K562 (cell line): ENCODE measurements around the gene ABCC1. TPM values are rescaled to one million over a fixed set of nuclear protein-coding genes. Genes with fewer than 3 reads are reported as not detected.

Experiments
- DMBX1 ChIP-seq: fragments of 250-450 bp; sonication (Bioruptor Pico); IDR thresholded peaks from 2 replicates; pipeline ENCODE4 v1.8.0; 2022; ENCODE audit warnings: inconsistent platforms, mild to moderate bottlenecking, moderate library complexity, borderline replicate concordance
- HNRNPH1 ChIP-seq: fragments of 200-400 bp; formaldehyde crosslinking; optimal IDR thresholded peaks from 2 replicates; pipeline ENCODE3; 2017; ENCODE audit warnings: low read depth, mild to moderate bottlenecking, low read length, moderate library complexity
- JUNB ChIP-seq: fragments of 450-650 bp; formaldehyde crosslinking; conservative IDR thresholded peaks from 2 replicates; pipeline ENCODE4 v1.4.0; 2020; ENCODE audit warnings: mild to moderate bottlenecking
- LEF1 ChIP-seq: fragments of 450-650 bp; IDR thresholded peaks from 2 replicates; pipeline ENCODE4 v1.6.1; 2016; ENCODE audit warnings: mild to moderate bottlenecking
- MAFG ChIP-seq: fragments of 450-650 bp; conservative IDR thresholded peaks from 2 replicates; pipeline ENCODE4 v1.6.1; 2016; ENCODE audit warnings: missing genetic modification characterization, missing compliant biosample characterization
- MBD2 ChIP-seq: sonication (generic); IDR thresholded peaks from 2 replicates; pipeline ENCODE4 v1.6.1; 2016; ENCODE audit warnings: low read depth, borderline replicate concordance
- MTA2 ChIP-seq: fragments of 450-650 bp; IDR thresholded peaks from 2 replicates; pipeline ENCODE4 v1.6.1; 2016; ENCODE audit warnings: low read depth
- PREB ChIP-seq: sonication (generic); formaldehyde crosslinking; IDR thresholded peaks from 2 replicates; pipeline ENCODE4 v1.8.1; 2023; ENCODE audit warnings: mild to moderate bottlenecking, missing genetic modification reagents
- SAFB2 ChIP-seq: fragments of 200-400 bp; formaldehyde crosslinking; IDR thresholded peaks from 2 replicates; pipeline ENCODE4 v1.6.1; 2018; ENCODE audit warnings: borderline replicate concordance, low read length, low read depth, moderate library complexity; ENCODE audit not compliant: severe bottlenecking
- SMAD2 ChIP-seq: fragments of 150-350 bp; IDR thresholded peaks from 2 replicates; pipeline ENCODE4 v1.6.1; 2014; ENCODE audit warnings: low read depth, mild to moderate bottlenecking, low read length
- TRIM25 ChIP-seq: fragments of 450-650 bp; IDR thresholded peaks from 2 replicates; pipeline ENCODE4 v1.7.0; 2016; ENCODE audit warnings: borderline replicate concordance
- XRCC4 ChIP-seq: IDR thresholded peaks from one replicate; pipeline ENCODE4 v1.6.1; 2011; ENCODE audit not compliant: insufficient read depth, insufficient read length; ENCODE audit errors: extremely low read depth
- ZNF165 ChIP-seq: fragments of 250-450 bp; sonication (Bioruptor Pico); IDR thresholded peaks from 2 replicates; pipeline ENCODE4 v1.4.0; 2020; ENCODE audit warnings: borderline replicate concordance
- ZNF253 ChIP-seq: fragments of 250-450 bp; sonication (Bioruptor Pico); conservative IDR thresholded peaks from 2 replicates; pipeline ENCODE4 v1.6.1; 2021; ENCODE audit warnings: mild to moderate bottlenecking
- polyA plus RNA-seq, 8 experiments: library from polyadenylated mRNA; depleted of rRNA in 4 of 8; stranded (reverse) in 5 of 8; unstranded in 3 of 8; fragments of >200 nt; fragmentation: Nextera tagmentation in 2 of 8; fragmentation: Illumina TruSeq in 1 of 8; extraction: Ambion mirVana in 2 of 8; extraction: Trizol in 1 of 8; gene quantifications; 2 replicates each; pipeline versions ENCODE4 v1.2.1 to v1.2.3, GENCODE V29; 2011 to 2014; ENCODE audit warnings: inconsistent platforms in 1 of 8, missing spikeins in 1 of 8
- total RNA-seq, 7 experiments: library from RNA; depleted of rRNA in 6 of 7; stranded (reverse); fragments of >200 nt in 6 of 7; fragmentation: Illumina TruSeq in 2 of 7; extraction: Trizol in 2 of 7; gene quantifications; 2 replicates each; pipeline versions ENCODE4 v1.2.1 to v1.2.3, GENCODE V29; 2011 to 2021; ENCODE audit warnings: low replicate concordance in 1 of 7
- TF ChIP-seq, protein P1 (sequence below): fragments of 250-450 bp; sonication (Bioruptor Pico); IDR thresholded peaks from 2 replicates; pipeline ENCODE4 v1.4.0; 2020; ENCODE audit warnings: mild to moderate bottlenecking, moderate library complexity, borderline replicate concordance
- TF ChIP-seq, protein P2 (sequence below): IDR thresholded peaks from 3 replicates; pipeline ENCODE4 v1.6.1; 2011; ENCODE audit warnings: borderline replicate concordance, mild to moderate bottlenecking, moderate library complexity; ENCODE audit not compliant: insufficient read length; ENCODE audit errors: extremely low read depth
- TF ChIP-seq, protein P3 (sequence below): sonication (generic); IDR thresholded peaks from 2 replicates; pipeline ENCODE4 v1.6.1; 2016
- TF ChIP-seq, protein P4 (sequence below): fragments of 450-650 bp; IDR thresholded peaks from one replicate; pipeline ENCODE4 v1.6.1; 2018; ENCODE audit warnings: mild to moderate bottlenecking, moderate library complexity; ENCODE audit not compliant: partially characterized antibody

Gene ABCC1
- total and polyA plus RNA-seq, 9 of the 15 experiments (the other 6 are each of a cell fraction or from before 2014, with no cell fraction given) = 3.9 to 41.6 (median 10.0) TPM

DNA sequence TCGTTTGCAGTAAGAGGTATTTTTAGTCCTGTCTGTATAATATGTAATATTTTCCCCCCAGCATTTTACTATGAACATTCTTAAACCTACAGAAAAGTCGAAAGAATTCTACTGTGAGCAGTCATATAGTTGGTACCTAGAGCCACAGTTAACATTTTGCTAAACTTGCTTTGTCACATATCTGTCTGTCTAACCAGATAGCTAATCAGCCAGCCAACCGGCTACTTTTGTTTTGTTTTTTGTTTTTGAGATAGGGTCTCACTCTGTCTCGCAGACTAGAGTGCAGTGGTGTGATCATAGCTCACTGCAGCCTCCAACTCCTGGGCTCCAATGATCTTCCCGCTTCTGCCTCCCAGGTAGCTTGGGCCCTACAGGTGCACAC lies 73.3 kb downstream of the ABCC1 start (continued):
- TF ChIP-seq, protein P1, sequence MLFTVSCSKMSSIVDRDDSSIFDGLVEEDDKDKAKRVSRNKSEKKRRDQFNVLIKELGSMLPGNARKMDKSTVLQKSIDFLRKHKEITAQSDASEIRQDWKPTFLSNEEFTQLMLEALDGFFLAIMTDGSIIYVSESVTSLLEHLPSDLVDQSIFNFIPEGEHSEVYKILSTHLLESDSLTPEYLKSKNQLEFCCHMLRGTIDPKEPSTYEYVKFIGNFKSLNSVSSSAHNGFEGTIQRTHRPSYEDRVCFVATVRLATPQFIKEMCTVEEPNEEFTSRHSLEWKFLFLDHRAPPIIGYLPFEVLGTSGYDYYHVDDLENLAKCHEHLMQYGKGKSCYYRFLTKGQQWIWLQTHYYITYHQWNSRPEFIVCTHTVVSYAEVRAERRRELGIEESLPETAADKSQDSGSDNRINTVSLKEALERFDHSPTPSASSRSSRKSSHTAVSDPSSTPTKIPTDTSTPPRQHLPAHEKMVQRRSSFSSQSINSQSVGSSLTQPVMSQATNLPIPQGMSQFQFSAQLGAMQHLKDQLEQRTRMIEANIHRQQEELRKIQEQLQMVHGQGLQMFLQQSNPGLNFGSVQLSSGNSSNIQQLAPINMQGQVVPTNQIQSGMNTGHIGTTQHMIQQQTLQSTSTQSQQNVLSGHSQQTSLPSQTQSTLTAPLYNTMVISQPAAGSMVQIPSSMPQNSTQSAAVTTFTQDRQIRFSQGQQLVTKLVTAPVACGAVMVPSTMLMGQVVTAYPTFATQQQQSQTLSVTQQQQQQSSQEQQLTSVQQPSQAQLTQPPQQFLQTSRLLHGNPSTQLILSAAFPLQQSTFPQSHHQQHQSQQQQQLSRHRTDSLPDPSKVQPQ = no peak
- TF ChIP-seq LEF1 = peak; percentile 74
- no peak for TF ChIP-seq HNRNPH1
- TF ChIP-seq SAFB2 = no peak
- TF ChIP-seq, protein P2, sequence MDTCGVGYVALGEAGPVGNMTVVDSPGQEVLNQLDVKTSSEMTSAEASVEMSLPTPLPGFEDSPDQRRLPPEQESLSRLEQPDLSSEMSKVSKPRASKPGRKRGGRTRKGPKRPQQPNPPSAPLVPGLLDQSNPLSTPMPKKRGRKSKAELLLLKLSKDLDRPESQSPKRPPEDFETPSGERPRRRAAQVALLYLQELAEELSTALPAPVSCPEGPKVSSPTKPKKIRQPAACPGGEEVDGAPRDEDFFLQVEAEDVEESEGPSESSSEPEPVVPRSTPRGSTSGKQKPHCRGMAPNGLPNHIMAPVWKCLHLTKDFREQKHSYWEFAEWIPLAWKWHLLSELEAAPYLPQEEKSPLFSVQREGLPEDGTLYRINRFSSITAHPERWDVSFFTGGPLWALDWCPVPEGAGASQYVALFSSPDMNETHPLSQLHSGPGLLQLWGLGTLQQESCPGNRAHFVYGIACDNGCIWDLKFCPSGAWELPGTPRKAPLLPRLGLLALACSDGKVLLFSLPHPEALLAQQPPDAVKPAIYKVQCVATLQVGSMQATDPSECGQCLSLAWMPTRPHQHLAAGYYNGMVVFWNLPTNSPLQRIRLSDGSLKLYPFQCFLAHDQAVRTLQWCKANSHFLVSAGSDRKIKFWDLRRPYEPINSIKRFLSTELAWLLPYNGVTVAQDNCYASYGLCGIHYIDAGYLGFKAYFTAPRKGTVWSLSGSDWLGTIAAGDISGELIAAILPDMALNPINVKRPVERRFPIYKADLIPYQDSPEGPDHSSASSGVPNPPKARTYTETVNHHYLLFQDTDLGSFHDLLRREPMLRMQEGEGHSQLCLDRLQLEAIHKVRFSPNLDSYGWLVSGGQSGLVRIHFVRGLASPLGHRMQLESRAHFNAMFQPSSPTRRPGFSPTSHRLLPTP = no peak
- TF ChIP-seq MAFG (tag) = peak; percentile 83
- 0 out of 2 replicates have a peak, but pooled peaks have one; percentile 21 for TF ChIP-seq DMBX1 (CRISPR knock-in tag)
- TF ChIP-seq XRCC4 = no peak
- TF ChIP-seq MBD2 = peak; percentile 44; the same call in 1 of the 2 replicates
- no peak for TF ChIP-seq ZNF253 (CRISPR knock-in tag)
- TF ChIP-seq SMAD2 = no peak
- peak; percentile 79 for TF ChIP-seq MTA2
- TF ChIP-seq PREB (CRISPR knock-in tag) = no peak
- TF ChIP-seq TRIM25 = no peak
- no peak for TF ChIP-seq ZNF165
- TF ChIP-seq JUNB = no peak
- TF ChIP-seq, protein P3, sequence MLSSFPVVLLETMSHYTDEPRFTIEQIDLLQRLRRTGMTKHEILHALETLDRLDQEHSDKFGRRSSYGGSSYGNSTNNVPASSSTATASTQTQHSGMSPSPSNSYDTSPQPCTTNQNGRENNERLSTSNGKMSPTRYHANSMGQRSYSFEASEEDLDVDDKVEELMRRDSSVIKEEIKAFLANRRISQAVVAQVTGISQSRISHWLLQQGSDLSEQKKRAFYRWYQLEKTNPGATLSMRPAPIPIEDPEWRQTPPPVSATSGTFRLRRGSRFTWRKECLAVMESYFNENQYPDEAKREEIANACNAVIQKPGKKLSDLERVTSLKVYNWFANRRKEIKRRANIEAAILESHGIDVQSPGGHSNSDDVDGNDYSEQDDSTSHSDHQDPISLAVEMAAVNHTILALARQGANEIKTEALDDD = peak; percentile 67
- TF ChIP-seq, protein P4, sequence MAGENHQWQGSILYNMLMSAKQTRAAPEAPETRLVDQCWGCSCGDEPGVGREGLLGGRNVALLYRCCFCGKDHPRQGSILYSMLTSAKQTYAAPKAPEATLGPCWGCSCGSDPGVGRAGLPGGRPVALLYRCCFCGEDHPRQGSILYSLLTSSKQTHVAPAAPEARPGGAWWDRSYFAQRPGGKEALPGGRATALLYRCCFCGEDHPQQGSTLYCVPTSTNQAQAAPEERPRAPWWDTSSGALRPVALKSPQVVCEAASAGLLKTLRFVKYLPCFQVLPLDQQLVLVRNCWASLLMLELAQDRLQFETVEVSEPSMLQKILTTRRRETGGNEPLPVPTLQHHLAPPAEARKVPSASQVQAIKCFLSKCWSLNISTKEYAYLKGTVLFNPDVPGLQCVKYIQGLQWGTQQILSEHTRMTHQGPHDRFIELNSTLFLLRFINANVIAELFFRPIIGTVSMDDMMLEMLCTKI = no peak
